Hepatocyte (in vitro differentiated cells): Measurements from ENCODE around the gene GPATCH11.

Experiments
- CTCF ChIP-seq: fragments of 200-600 bp; sonication (generic); IDR thresholded peaks from 2 replicates; pipeline ENCODE4 v1.5.1; 2016; ENCODE audit warnings: antibody characterized with exemption, mild to moderate bottlenecking; ENCODE audit not compliant: poor library complexity
- EZH2 ChIP-seq: fragments of 200-600 bp; sonication (generic); IDR thresholded peaks from 2 replicates; pipeline ENCODE4 v1.6.1; 2016; ENCODE audit warnings: antibody characterized with exemption, mild to moderate bottlenecking, borderline replicate concordance
- EZH2phosphoT487 ChIP-seq: fragments of 200-600 bp; sonication (generic); IDR thresholded peaks from one replicate; pipeline ENCODE4 v1.6.1; 2018; ENCODE audit warnings: antibody characterized with exemption, mild to moderate bottlenecking, low read depth, moderate library complexity; ENCODE audit not compliant: unreplicated experiment, severe bottlenecking

- TF ChIP-seq CTCF (no peak), EZH2phosphoT487 (no peak), EZH2 (no peak)
These were observed 18.3 kb downstream of the GPATCH11 start for GRCh38 chr2:37102588-37102987.
